Small intestine (tissue), 7 donors: ENCODE results near the gene RERE. TPM values are rescaled to one million over a fixed set of nuclear protein-coding genes. Genes with fewer than 3 reads are reported as not detected.

Experiments used
- DNase-seq, 2 donors: peaks; one replicate each; pipeline versions ENCODE4 v3.0.0 to v3.0.0-alpha.2; 2013
- FAIRE-seq: peaks from 2 replicates; lab custom pipeline; 2012; peaks lifted over from hg19 to GRCh38; lab: Jason Lieb, UNC
- H3K27ac ChIP-seq, 3 donors: one replicate each; pipeline ENCODE4 v1.5.1; 2013; ENCODE audit warnings: low read length in 2 of 3, mild to moderate bottlenecking in 2 of 3, control low read depth in 1 of 3, inconsistent platforms in 1 of 3, low read depth in 1 of 3, moderate library complexity in 1 of 3
- H3K27me3 ChIP-seq, 3 donors: one replicate each; pipeline ENCODE4 v1.6.1; 2013; ENCODE audit warnings: low read length in 3 of 3, inconsistent platforms in 1 of 3; ENCODE audit not compliant: control insufficient read depth in 3 of 3, insufficient read depth in 3 of 3
- H3K36me3 ChIP-seq, 3 donors: one replicate each; pipeline ENCODE4 v1.6.1; 2013; ENCODE audit warnings: low read length in 3 of 3, inconsistent platforms in 1 of 3, low read depth in 1 of 3, mild to moderate bottlenecking in 1 of 3, moderate library complexity in 1 of 3; ENCODE audit not compliant: control insufficient read depth in 3 of 3, insufficient read depth in 2 of 3
- H3K4me1 ChIP-seq, 3 donors: one replicate each; pipeline ENCODE4 v1.6.1; 2013; ENCODE audit warnings: low read length in 2 of 3, inconsistent platforms in 1 of 3, low read depth in 1 of 3, mild to moderate bottlenecking in 1 of 3, moderate library complexity in 1 of 3; ENCODE audit not compliant: control insufficient read depth in 3 of 3, insufficient read depth in 2 of 3
- H3K4me3 ChIP-seq, 3 donors: one replicate each; pipeline ENCODE4 v1.5.1; 2013; ENCODE audit warnings: low read length in 3 of 3, control low read depth in 1 of 3, inconsistent platforms in 1 of 3, low read depth in 1 of 3, mild to moderate bottlenecking in 1 of 3, moderate library complexity in 1 of 3
- H3K9me3 ChIP-seq, 2 donors: one replicate each; pipeline ENCODE4 v1.6.1; 2013; ENCODE audit warnings: low read depth in 1 of 2, low read length in 1 of 2; ENCODE audit not compliant: control insufficient read depth in 2 of 2, insufficient read depth in 1 of 2
- WGBS, 3 donors: extraction: QIAGEN DNeasy Blood & Tissue Kit; methylation state at CpG; one replicate each; pipeline ENCODE4 v1.1.7; 2013; 5-methylcytosine and 5-hydroxymethylcytosine counted together
- polyA plus RNA-seq, 4 donors: library from polyadenylated mRNA; stranded (reverse) in 3 of 4; unstranded in 1 of 4; fragments of 200-250 nt in 3 of 4; fragments of 120-200 nt in 1 of 4; gene quantifications; one replicate each; pipeline versions ENCODE4 v1.2.1 to v1.2.3, GENCODE V29; 2013
- donor health status: healthy with polysubstance abuse.
- donor health status: control.
- donor health status: control.
- donor health status: Bipolar disorder and iron deficiency.
- donor health status: healthy.

RERE gene
- polyA plus RNA-seq, 4 donors, result 19.5 to 66.8 (median 25.8) TPM

DNA sequence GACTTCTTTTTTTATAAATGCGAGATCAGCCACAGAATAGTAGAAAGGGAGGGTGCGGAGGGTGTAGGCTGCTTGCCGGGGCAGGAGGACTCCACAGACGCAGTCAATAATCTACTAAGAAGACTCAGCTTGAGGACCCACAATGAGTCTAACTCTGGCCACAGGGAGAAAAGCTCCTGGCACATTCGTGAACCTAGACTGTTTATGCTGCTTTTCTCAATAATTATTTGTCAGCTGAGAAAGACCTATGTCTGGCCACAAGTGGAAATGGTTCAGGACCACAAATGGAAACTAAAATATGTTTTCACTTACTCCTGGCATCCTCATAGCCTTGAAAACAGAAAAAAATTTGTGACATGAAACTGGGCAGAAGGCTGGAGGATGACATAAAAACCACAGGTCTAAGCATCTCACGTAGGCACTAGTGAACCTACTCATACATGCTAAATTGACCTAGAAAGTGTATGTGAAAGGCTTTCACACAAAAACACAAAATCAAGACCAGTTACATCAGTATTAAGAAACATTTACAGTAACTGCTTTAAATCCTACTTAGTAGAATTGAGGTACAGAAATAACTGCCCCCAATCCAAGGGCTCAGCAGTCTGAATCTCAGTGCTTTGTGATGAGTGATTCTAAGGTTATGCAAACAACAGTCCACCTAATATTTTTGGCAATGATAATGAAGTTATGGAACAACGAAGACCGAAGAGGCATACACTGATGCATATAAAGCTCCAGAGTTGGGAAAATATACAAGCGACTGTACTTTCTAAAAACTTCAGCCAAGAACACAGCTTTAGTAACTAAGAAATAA is 340.1 kb downstream of the RERE start:
- Histone ChIP-seq H3K36me3 (peaks cover 0 to 9% (median 3%) of the 10 kb centered on the region in 3 donors), H3K4me1 (peaks cover 0 to 3% (median 0%) of the 10 kb centered on the region in 3 donors), H3K27me3 (no peaks in the 10 kb centered on the region), H3K27ac (no peak overlapping the region), H3K4me3 (no peak overlapping the region), H3K9me3 (no peaks in the 10 kb centered on the region)
- FAIRE-seq (no peak), DNase-seq (no peak)
- WGBS, 3 donors, result 63 to 81% (median 72%) methylated on average over 9 of the region's 9 CpGs

DNA sequence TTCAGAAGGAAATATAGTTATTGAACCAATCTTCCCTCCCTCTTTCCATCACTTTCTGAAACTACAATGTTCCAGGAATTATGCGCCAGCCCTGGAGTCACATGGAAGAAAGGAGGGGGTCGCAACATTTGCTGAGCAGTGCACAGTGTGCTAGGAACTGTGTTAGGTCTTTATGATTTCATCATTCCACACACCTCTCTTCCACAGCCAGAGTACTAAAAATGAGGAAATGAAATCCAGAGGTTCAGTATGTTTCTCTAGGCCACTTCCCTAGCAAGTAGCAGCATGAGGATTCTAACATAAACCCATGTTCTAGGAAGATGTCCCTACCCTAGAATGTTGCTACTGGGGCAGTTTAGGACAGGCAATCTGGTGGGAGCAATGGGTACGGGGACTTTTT is 341.4 kb downstream of the RERE start:
- DNase-seq (no peak), FAIRE-seq (no peak)
- H3K4me3 ChIP-seq, result no peak overlapping the region
- peaks cover 0 to 9% (median 3%) of the 10 kb centered on the region in 3 donors for H3K36me3 ChIP-seq
- H3K9me3 ChIP-seq, result no peaks in the 10 kb centered on the region
- no peak overlapping the region for H3K27ac ChIP-seq
- peaks cover 0 to 3% (median 0%) of the 10 kb centered on the region in 3 donors for H3K4me1 ChIP-seq
- 89 to 95% (median 90%) methylated on average over 3 of the region's 3 CpGs for WGBS, 3 donors
- H3K27me3 ChIP-seq, result no peaks in the 10 kb centered on the region

DNA sequence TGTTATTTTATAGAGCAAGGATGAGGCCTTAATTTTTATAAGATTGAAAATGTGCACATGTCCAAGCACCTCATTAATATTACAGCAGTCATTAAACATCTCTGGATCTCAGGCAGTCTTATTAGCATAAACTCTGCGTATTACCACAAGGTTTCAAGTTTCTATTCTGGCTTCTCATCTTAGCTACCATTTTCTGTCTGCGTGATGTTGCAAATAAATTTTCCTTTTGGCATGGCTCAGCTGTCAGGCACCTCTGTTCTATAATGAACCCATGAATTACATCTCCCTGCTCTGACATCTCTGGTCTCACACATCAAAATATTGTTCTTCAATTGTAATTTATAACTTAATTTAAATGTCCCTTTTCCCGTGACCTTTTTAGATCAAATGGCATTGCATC is 343.1 kb downstream of the RERE start:
- Histone ChIP-seq H3K36me3 (peaks cover 0 to 4% (median 3%) of the 10 kb centered on the region in 3 donors), H3K27ac (no peak overlapping the region), H3K27me3 (no peaks in the 10 kb centered on the region), H3K9me3 (no peaks in the 10 kb centered on the region), H3K4me1 (peaks cover 0 to 3% (median 0%) of the 10 kb centered on the region in 3 donors), H3K4me3 (no peak overlapping the region)
- no peak for FAIRE-seq
- 78 to 95% (median 85%) methylated on average over 3 of the region's 3 CpGs for WGBS, 3 donors
- no peak for DNase-seq

DNA sequence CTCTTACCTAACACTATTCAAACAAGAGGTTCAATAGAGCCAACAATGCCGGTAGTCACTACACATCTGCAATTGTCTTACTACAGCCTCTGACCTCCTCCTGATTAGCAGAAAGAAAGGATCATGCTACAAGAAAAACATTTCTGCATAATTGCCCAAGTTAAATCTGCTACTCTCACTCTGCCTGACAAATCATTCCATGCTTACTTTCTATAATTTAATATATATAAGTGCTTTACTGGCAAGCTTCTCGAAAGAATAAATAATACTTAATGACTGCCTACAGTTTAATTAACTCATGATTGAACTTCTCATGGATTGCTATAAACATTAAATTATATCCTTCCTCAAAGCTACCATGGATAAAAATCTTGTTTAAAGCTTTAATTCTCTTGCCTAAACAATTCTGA is 343.5 kb downstream of the RERE start:
- Histone ChIP-seq H3K27ac (no peak overlapping the region), H3K4me3 (no peak overlapping the region), H3K4me1 (peaks cover 0 to 3% (median 0%) of the 10 kb centered on the region in 3 donors), H3K9me3 (no peaks in the 10 kb centered on the region), H3K36me3 (peaks cover 0 to 7% (median 3%) of the 10 kb centered on the region in 3 donors), H3K27me3 (no peaks in the 10 kb centered on the region)
- FAIRE-seq (no peak), DNase-seq (no peak)
- 77 to 94% (median 84%) methylated on average over 2 of the region's 2 CpGs for WGBS, 3 donors

DNA sequence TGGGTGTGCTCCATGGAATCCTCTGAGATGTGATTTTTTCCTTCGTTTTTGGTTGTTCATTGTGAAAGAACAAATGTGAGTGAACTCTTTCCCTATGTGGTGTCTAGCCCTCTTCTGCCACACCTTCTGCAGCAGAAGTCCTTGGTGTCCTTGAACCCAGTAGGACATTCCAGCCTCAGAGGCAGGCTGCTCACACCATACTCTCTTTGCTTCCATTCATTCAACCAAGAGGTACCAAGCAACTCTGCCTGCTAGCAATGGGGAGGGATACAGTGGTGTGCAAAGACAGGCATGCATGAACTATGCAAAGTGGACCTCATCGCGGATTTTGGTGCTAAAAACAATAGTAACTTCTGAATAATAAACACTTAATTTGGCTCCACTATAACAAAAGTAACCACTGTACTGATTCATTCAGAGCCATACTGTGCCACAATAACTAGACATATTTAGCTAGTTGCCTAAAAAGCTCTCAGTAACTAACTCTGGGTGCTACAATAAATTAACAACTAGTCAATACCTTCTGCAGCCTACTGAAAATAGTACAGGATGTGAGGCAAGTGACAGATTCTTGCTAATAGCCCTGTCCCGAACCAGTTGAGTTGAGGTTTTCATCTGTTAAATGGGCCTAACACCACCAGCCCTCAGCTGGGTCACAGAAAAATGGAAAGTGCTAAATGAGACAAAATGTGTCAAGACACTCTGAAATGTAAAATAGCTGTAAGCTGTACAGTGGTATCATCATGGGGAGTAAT is 344.1 kb downstream of the RERE start:
- H3K36me3 ChIP-seq, result peaks cover 0 to 5% (median 3%) of the 10 kb centered on the region in 3 donors
- WGBS, 3 donors, result 73 to 78% (median 76%) methylated on average over 4 of the region's 4 CpGs
- DNase-seq (no peak), FAIRE-seq (no peak)
- H3K4me3 ChIP-seq, result no peak overlapping the region
- no peak overlapping the region for H3K27ac ChIP-seq
- H3K9me3 ChIP-seq, result no peaks in the 10 kb centered on the region
- H3K4me1 ChIP-seq, result peaks cover 0 to 6% (median 0%) of the 10 kb centered on the region in 3 donors
- H3K27me3 ChIP-seq, result no peaks in the 10 kb centered on the region

DNA sequence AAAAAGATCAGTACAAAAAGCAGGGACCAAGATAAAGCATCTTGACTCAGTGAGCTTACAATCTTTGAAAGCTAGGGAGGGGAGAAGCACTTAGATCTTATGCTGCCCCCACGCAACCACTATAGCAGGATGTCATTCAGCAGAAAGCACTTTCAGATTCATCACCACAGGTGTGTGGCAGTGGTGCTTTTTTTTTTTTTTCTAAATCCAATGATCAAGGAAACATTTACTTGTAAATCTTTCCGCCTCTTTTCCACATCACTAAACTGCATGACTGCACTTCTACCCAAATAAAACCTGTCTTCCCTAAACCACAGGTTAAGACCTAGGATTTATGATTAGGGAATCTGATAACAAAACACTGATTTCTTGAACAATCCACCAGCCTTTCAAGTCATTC is 344.8 kb downstream of the RERE start:
- H3K36me3 ChIP-seq, result peaks cover 0 to 5% (median 2%) of the 10 kb centered on the region in 3 donors
- H3K27ac ChIP-seq, result no peak overlapping the region
- H3K4me1 ChIP-seq, result peaks cover 0 to 6% (median 0%) of the 10 kb centered on the region in 3 donors
- H3K4me3 ChIP-seq, result no peak overlapping the region
- DNase-seq (peak in 1 of 2 donors; percentile 42), FAIRE-seq (no peak)
- H3K9me3 ChIP-seq, result no peaks in the 10 kb centered on the region
- no peaks in the 10 kb centered on the region for H3K27me3 ChIP-seq
- WGBS, 3 donors, result 60 to 64% (median 61%) methylated on average over 2 of the region's 2 CpGs

DNA sequence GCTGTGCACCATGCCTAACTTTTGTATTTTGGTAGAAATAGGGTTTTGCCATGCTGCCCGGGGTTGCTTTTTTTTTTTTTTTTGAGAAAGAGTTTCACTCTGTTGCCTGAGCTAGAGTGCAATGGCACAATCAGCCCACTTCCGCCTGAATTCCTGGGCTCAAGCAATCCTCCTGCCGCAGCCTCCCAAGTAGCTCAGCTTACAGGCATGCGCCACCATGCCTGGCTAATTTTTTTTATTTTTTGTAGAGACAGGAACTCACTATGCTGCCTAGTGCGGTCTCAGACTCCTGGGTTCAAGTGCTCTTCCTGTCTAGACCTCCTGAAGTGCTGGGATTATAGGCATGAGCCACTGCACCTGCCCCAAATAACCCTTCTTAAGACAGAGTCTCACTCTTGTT is 346.0 kb downstream of the RERE start:
- DNase-seq (no peak), FAIRE-seq (no peak)
- no peak overlapping the region for H3K4me3 ChIP-seq
- no peak overlapping the region for H3K27ac ChIP-seq
- H3K9me3 ChIP-seq, result no peaks in the 10 kb centered on the region
- no peaks in the 10 kb centered on the region for H3K27me3 ChIP-seq
- H3K4me1 ChIP-seq, result peaks cover 0 to 6% (median 0%) of the 10 kb centered on the region in 3 donors
- 95 to 100% (median 95%) methylated on average over 5 of the region's 5 CpGs for WGBS, 3 donors
- peaks cover 0 to 5% (median 0%) of the 10 kb centered on the region in 3 donors for H3K36me3 ChIP-seq

DNA sequence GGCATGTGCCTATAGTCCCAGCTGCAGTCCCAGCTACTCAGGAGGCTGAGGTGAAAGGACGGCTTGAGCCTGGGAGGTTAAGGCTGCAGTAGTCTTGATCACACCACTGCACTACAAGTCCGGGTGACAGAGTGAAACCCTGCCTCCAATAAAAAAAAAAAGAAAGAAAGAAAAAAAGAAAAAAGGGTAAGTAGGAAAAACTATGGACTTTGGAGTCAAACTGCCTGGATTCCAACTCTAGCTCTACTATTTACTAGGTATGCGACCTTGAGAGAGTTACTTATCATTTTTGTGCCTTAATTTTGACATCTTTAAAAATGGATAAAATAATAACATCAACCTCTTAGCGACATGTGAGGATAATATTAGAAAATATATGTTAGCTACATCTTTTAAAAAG is 348.7 kb downstream of the RERE start:
- Histone ChIP-seq H3K27me3 (no peaks in the 10 kb centered on the region), H3K27ac (no peak overlapping the region), H3K4me1 (peaks cover 4 to 20% (median 6%) of the 10 kb centered on the region in 3 donors), H3K4me3 (no peak overlapping the region), H3K9me3 (no peaks in the 10 kb centered on the region), H3K36me3 (peaks cover 0 to 17% (median 0%) of the 10 kb centered on the region in 3 donors)
- WGBS, 3 donors, result 64 to 80% (median 66%) methylated on average over 4 of the region's 4 CpGs
- peak in 1 of 2 donors; percentile 45 for DNase-seq
- no peak for FAIRE-seq
